HCT116 (cell line): Measurements from ENCODE around the gene ANO4. TPM values are rescaled to one million over a fixed set of nuclear protein-coding genes. Genes with fewer than 3 reads are reported as not detected.

Experiments used
- ATAC-seq: fragments of 200-7000 bp; cut with Tn5 transposase; 2 replicates; pipeline ENCODE4 v1.9.1; 2020; ENCODE audit warnings: mild to moderate bottlenecking, moderate library complexity
- BruUV-seq: library from RNA; stranded (reverse); fragments of 400-500 nt; replicated peaks from 2 replicates; lab custom pipeline; 2021; lab: Mats Ljungman, UMichigan
- CTCF ChIA-PET: fragments of 300-600 bp; sonication (Branson Sonifier 250); formaldehyde crosslinking; loops from one replicate; lab custom pipeline; 2021; ENCODE audit warnings: antibody characterized with exemption; lab: Charles Lee
- POLR2A ChIA-PET: fragments of 300-600, 350-600 bp; sonication (Branson Sonifier 250); formaldehyde crosslinking; loops from one replicate; lab custom pipeline; 2021; ENCODE audit warnings: antibody characterized with exemption; lab: Charles Lee
- RAD21 ChIA-PET, 2 experiments: fragments of 300-600 bp; sonication (Branson Sonifier 250); formaldehyde crosslinking; loops; one replicate each; lab custom pipeline; 2023; ENCODE audit warnings: low total read pairs in 2 of 2; ENCODE audit not compliant: uncharacterized antibody in 2 of 2, unreplicated experiment in 2 of 2, low non-redundant PET in 1 of 2; lab: Charles Lee
- DNase-seq: peaks from one replicate; pipeline ENCODE4 v3.0.0-alpha.2; 2010; ENCODE audit warnings: low read depth, low spot score
- H2AFZ ChIP-seq: fragments of 200-600 bp; shearing (Covaris generic), sonication (generic); 2 replicates; pipeline ENCODE4 v1.6.1; 2017; ENCODE audit warnings: low read depth, mixed run types, mixed read lengths, antibody characterized with exemption, low read length; ENCODE audit not compliant: poor library complexity, severe bottlenecking
- H3K27ac ChIP-seq: 2 replicates; pipeline ENCODE4 v1.5.1; 2012; ENCODE audit warnings: low read depth, low read length
- H3K27me3 ChIP-seq: fragments of 200-600 bp; sonication (generic); 2 replicates; pipeline ENCODE4 v1.6.1; 2016; ENCODE audit warnings: mixed run types, low read length, mixed read lengths; ENCODE audit not compliant: insufficient read depth
- H3K36me3 ChIP-seq, 2 experiments: fragments of 200-500 bp in 1 of 2; fragments of 200-600 bp in 1 of 2; sonication (Bioruptor generic) in 1 of 2; sonication (generic) in 1 of 2; 2 replicates each; pipeline versions ENCODE4 v1.5.1 to v1.6.1; 2014 to 2016; ENCODE audit warnings: low read length in 2 of 2, inconsistent platforms in 1 of 2, mixed read lengths in 1 of 2, mixed run types in 1 of 2; ENCODE audit not compliant: insufficient read depth in 2 of 2, control insufficient read depth in 1 of 2
- H3K4me1 ChIP-seq, 2 experiments: fragments of 200-600 bp in 1 of 2; sonication (generic) in 1 of 2; 2 replicates each; pipeline versions ENCODE4 v1.5.1 to v1.6.1; 2012 to 2017; ENCODE audit warnings: low read length in 2 of 2, inconsistent platforms in 1 of 2, mild to moderate bottlenecking in 1 of 2, mixed read lengths in 1 of 2, mixed run types in 1 of 2, moderate library complexity in 1 of 2; ENCODE audit not compliant: insufficient read depth in 2 of 2, control insufficient read depth in 1 of 2
- H3K4me2 ChIP-seq: fragments of 200-600 bp; sonication (generic); 2 replicates; pipeline ENCODE4 v1.6.1; 2017; ENCODE audit warnings: mixed run types, low read length, mixed read lengths
- H3K4me3 ChIP-seq, 2 experiments: fragments of 200-600 bp in 1 of 2; sonication (generic) in 1 of 2; replicated peaks in 1 of 2; 2 replicates each; pipeline ENCODE4 v1.5.1; 2011 to 2016; ENCODE audit warnings: low read length in 2 of 2, control low read depth in 1 of 2, low read depth in 1 of 2, mild to moderate bottlenecking in 1 of 2, mixed read lengths in 1 of 2, mixed run types in 1 of 2
- H3K79me2 ChIP-seq: fragments of 200-600 bp; sonication (generic); 2 replicates; pipeline ENCODE4 v1.6.1; 2017; ENCODE audit warnings: mild to moderate bottlenecking, mixed run types, low read length, moderate library complexity, mixed read lengths; ENCODE audit not compliant: insufficient read depth
- H3K9ac ChIP-seq: fragments of 200-600 bp; sonication (generic); 2 replicates; pipeline ENCODE4 v1.6.1; 2016; ENCODE audit warnings: low read length, mixed read lengths
- H3K9me2 ChIP-seq: fragments of 200-600 bp; sonication (generic), shearing (Covaris generic); 2 replicates; pipeline ENCODE4 v1.6.1; 2017; ENCODE audit warnings: mixed run types, mild to moderate bottlenecking, moderate library complexity; ENCODE audit not compliant: insufficient read depth
- H3K9me3 ChIP-seq, 2 experiments: fragments of 200-500 bp in 1 of 2; fragments of 200-600 bp in 1 of 2; sonication (Bioruptor generic) in 1 of 2; sonication (generic) in 1 of 2; 2 replicates each; pipeline ENCODE4 v1.6.1; 2014 to 2017; ENCODE audit warnings: low read length in 2 of 2, mixed read lengths in 2 of 2, inconsistent platforms in 1 of 2, low read depth in 1 of 2, mild to moderate bottlenecking in 1 of 2, mixed run types in 1 of 2, moderate library complexity in 1 of 2; ENCODE audit not compliant: control insufficient read depth in 1 of 2, insufficient read depth in 1 of 2
- H4K20me1 ChIP-seq: fragments of 200-600 bp; sonication (generic), shearing (Covaris generic); 2 replicates; pipeline ENCODE4 v1.6.1; 2017; ENCODE audit warnings: mixed run types, mild to moderate bottlenecking, moderate library complexity; ENCODE audit not compliant: insufficient read depth
- CBX3 ChIP-seq: IDR thresholded peaks from 2 replicates; pipeline ENCODE4 v1.6.1; 2012; ENCODE audit warnings: low read depth
- CEBPB ChIP-seq: IDR thresholded peaks from 2 replicates; pipeline ENCODE4 v1.6.1; 2012; ENCODE audit warnings: low read depth
- EGR1 ChIP-seq: IDR thresholded peaks from 2 replicates; pipeline ENCODE4 v1.6.1; 2012; ENCODE audit warnings: low read depth
- EZH2 ChIP-seq: fragments of 200-600 bp; sonication (generic); IDR thresholded peaks from 2 replicates; pipeline ENCODE4 v1.6.1; 2017; ENCODE audit warnings: antibody characterized with exemption, mixed run types
- EZH2phosphoT487 ChIP-seq: fragments of 200-600 bp; IDR thresholded peaks from 2 replicates; pipeline ENCODE4 v1.6.1; 2018; ENCODE audit warnings: antibody characterized with exemption, borderline replicate concordance
- FOSL1 ChIP-seq: IDR thresholded peaks from 2 replicates; pipeline ENCODE4 v1.6.1; 2012; ENCODE audit warnings: low read depth
- JUND ChIP-seq: IDR thresholded peaks from 2 replicates; pipeline ENCODE4 v1.6.1; 2012
- MAX ChIP-seq: IDR thresholded peaks from 2 replicates; pipeline ENCODE4 v1.6.1; 2012
- POLR2A ChIP-seq: IDR thresholded peaks from 2 replicates; pipeline ENCODE4 v1.7.0; 2011; ENCODE audit warnings: borderline replicate concordance; ENCODE audit not compliant: insufficient read depth, insufficient read length; ENCODE audit errors: extremely low read depth
- RAD21 ChIP-seq: IDR thresholded peaks from 2 replicates; pipeline ENCODE4 v1.6.1; 2012; ENCODE audit warnings: low read depth, mild to moderate bottlenecking
- SIN3A ChIP-seq: IDR thresholded peaks from 2 replicates; pipeline ENCODE4 v1.6.1; 2012; ENCODE audit warnings: low read depth
- SP1 ChIP-seq: IDR thresholded peaks from 2 replicates; pipeline ENCODE4 v1.6.1; 2012; ENCODE audit warnings: low read depth
- SRF ChIP-seq: IDR thresholded peaks from 2 replicates; pipeline ENCODE4 v1.6.1; 2012; ENCODE audit warnings: low read depth
- TCF7L2 ChIP-seq: IDR thresholded peaks from 2 replicates; pipeline ENCODE4 v1.7.0; 2011; ENCODE audit warnings: borderline replicate concordance, inconsistent platforms; ENCODE audit not compliant: insufficient read depth, insufficient read length; ENCODE audit errors: extremely low read depth
- ZFX ChIP-seq: fragments of 450-650 bp; IDR thresholded peaks from 2 replicates; pipeline ENCODE4 v1.6.1; 2017
- intact Hi-C: fragments of 100-400 bp; cut with micrococcal nuclease; formaldehyde crosslinking; loops from 2 replicates; pipeline ENCODE4 v1.10.0; 2022
- total RNA-seq: library from RNA; stranded (reverse); gene quantifications from one replicate; pipeline ENCODE4 v1.2.1, GENCODE V29; 2021; ENCODE audit not compliant: unreplicated experiment
- TF ChIP-seq, protein P1 (sequence below): IDR thresholded peaks from 2 replicates; pipeline ENCODE4 v1.6.1; 2012
- TF ChIP-seq, protein P2 (sequence below): IDR thresholded peaks from 2 replicates; pipeline ENCODE4 v1.6.1; 2011; ENCODE audit warnings: mild to moderate bottlenecking, low read length, moderate library complexity; ENCODE audit not compliant: insufficient replicate concordance; ENCODE audit errors: extremely low read depth

The ANO4 gene
- total RNA-seq, 1 experiment from 2014 or later, result 1.7 TPM

DNA sequence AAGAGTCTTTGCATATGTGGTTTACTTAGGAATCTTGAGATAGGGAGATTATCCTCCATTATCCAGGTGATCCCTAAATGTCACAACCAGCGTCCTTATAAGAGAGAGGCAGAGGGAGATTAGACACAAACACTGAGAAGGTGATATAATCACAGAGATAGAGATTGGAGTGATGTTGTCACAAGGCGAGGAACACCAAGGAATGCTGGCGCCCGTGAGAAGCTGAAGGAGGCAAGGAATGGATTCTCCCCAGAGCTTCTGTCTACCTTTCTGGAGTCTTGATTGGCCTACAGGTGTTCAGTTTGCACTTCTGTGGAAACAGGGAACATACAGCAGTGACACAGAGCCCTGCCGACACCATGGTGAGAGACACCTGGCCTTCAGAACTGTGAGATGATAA lies 101.6 kb downstream of the ANO4 start:
- TF ChIP-seq RAD21 (no peak), EGR1 (no peak), EZH2 (no peak), POLR2A (no peak), CEBPB (no peak), CBX3 (no peak), MAX (no peak), ZFX (no peak), JUND (no peak), TCF7L2 (no peak), SRF (no peak), EZH2phosphoT487 (no peak), SP1 (no peak), FOSL1 (no peak), SIN3A (no peak)
- TF ChIP-seq, protein P1, sequence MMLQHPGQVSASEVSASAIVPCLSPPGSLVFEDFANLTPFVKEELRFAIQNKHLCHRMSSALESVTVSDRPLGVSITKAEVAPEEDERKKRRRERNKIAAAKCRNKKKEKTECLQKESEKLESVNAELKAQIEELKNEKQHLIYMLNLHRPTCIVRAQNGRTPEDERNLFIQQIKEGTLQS, result no peak
- TF ChIP-seq, protein P2, sequence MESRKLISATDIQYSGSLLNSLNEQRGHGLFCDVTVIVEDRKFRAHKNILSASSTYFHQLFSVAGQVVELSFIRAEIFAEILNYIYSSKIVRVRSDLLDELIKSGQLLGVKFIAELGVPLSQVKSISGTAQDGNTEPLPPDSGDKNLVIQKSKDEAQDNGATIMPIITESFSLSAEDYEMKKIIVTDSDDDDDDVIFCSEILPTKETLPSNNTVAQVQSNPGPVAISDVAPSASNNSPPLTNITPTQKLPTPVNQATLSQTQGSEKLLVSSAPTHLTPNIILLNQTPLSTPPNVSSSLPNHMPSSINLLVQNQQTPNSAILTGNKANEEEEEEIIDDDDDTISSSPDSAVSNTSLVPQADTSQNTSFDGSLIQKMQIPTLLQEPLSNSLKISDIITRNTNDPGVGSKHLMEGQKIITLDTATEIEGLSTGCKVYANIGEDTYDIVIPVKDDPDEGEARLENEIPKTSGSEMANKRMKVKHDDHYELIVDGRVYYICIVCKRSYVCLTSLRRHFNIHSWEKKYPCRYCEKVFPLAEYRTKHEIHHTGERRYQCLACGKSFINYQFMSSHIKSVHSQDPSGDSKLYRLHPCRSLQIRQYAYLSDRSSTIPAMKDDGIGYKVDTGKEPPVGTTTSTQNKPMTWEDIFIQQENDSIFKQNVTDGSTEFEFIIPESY, result no peak
- H3K9me3 ChIP-seq, result no peaks in the 10 kb centered on the region
- H3K4me3 ChIP-seq, result no peak overlapping the region
- H3K79me2 ChIP-seq, result no peaks in the 10 kb centered on the region
- CTCF ChIA-PET, result no interaction called here
- H3K9ac ChIP-seq, result no peak overlapping the region
- no peak overlapping the region for H3K27ac ChIP-seq
- no peaks in the 10 kb centered on the region for H3K9me2 ChIP-seq
- intact Hi-C loops, result no loop called here
- BruUV-seq, result no TSS peak
- H4K20me1 ChIP-seq, result no peaks in the 10 kb centered on the region
- H3K27me3 ChIP-seq, result no peaks in the 10 kb centered on the region
- ATAC-seq, result no peak
- no peak overlapping the region for H3K4me2 ChIP-seq
- POLR2A ChIA-PET, result no interaction called here
- no peak overlapping the region for H2AFZ ChIP-seq
- H3K4me1 ChIP-seq, result no peaks in the 10 kb centered on the region
- DNase-seq, result no peak
- no peaks in the 10 kb centered on the region for H3K36me3 ChIP-seq
- RAD21 ChIA-PET, result no interaction called here
